H9 (cell line): ENCODE measurements around the gene CNIH1. TPM values are rescaled to one million over a fixed set of nuclear protein-coding genes. Genes with fewer than 3 reads are reported as not detected.

Source experiments
- DNase-seq: peaks from one replicate; pipeline ENCODE4 v3.0.0-alpha.2; 2017
- H2AFZ ChIP-seq: one replicate; pipeline ENCODE4 v1.6.1; 2013; ENCODE audit warnings: mild to moderate bottlenecking, low read length, control low read depth, moderate library complexity
- H2AK5ac ChIP-seq: 2 replicates; pipeline ENCODE4 v1.6.1; 2013; ENCODE audit warnings: low read length, control low read depth, mixed read lengths; ENCODE audit not compliant: insufficient read length
- H2BK120ac ChIP-seq: one replicate; pipeline ENCODE4 v1.6.1; 2013; ENCODE audit warnings: low read depth, mild to moderate bottlenecking, low read length, control low read depth, inconsistent platforms; ENCODE audit not compliant: poor library complexity, severe bottlenecking
- H2BK12ac ChIP-seq: 2 replicates; pipeline ENCODE4 v1.6.1; 2013; ENCODE audit warnings: low read length, control low read depth, mixed read lengths, low read depth; ENCODE audit not compliant: insufficient read length
- H2BK15ac ChIP-seq: 2 replicates; pipeline ENCODE4 v1.6.1; 2013; ENCODE audit warnings: low read depth, low read length, control low read depth
- H2BK20ac ChIP-seq: one replicate; pipeline ENCODE4 v1.6.1; 2013; ENCODE audit warnings: low read depth, mild to moderate bottlenecking, low read length, control low read depth, inconsistent platforms; ENCODE audit not compliant: poor library complexity, severe bottlenecking
- H2BK5ac ChIP-seq: 2 replicates; pipeline ENCODE4 v1.6.1; 2013; ENCODE audit warnings: low read length, control low read depth, mixed read lengths; ENCODE audit not compliant: insufficient read length
- H3K14ac ChIP-seq: 2 replicates; pipeline ENCODE4 v1.6.1; 2013; ENCODE audit warnings: low read length, control low read depth; ENCODE audit not compliant: insufficient read depth
- H3K18ac ChIP-seq: 2 replicates; pipeline ENCODE4 v1.6.1; 2013; ENCODE audit warnings: low read depth, mild to moderate bottlenecking, mixed read lengths, low read length, control low read depth; ENCODE audit not compliant: insufficient read length
- H3K23ac ChIP-seq: 2 replicates; pipeline ENCODE4 v1.6.1; 2013; ENCODE audit warnings: low read length, control low read depth, mixed read lengths, low read depth; ENCODE audit not compliant: insufficient read length
- H3K23me2 ChIP-seq: 2 replicates; pipeline ENCODE4 v1.6.1; 2013; ENCODE audit warnings: low read depth, mild to moderate bottlenecking, mixed read lengths, low read length, control low read depth; ENCODE audit not compliant: insufficient read length, poor library complexity, severe bottlenecking
- H3K27ac ChIP-seq: 2 replicates; pipeline ENCODE4 v1.5.1; 2013; ENCODE audit warnings: low read length, control low read depth, mixed read lengths, low read depth; ENCODE audit not compliant: insufficient read length
- H3K27me3 ChIP-seq: 2 replicates; pipeline ENCODE4 v1.6.1; 2013; ENCODE audit warnings: low read length, control low read depth, inconsistent platforms; ENCODE audit not compliant: insufficient read depth
- H3K4ac ChIP-seq: 2 replicates; pipeline ENCODE4 v1.6.1; 2013; ENCODE audit warnings: low read depth, mild to moderate bottlenecking, control low read depth, inconsistent platforms, low read length, moderate library complexity
- H3K4me1 ChIP-seq: 2 replicates; pipeline ENCODE4 v1.6.1; 2013; ENCODE audit warnings: low read length, control low read depth, inconsistent platforms; ENCODE audit not compliant: insufficient read depth
- H3K4me2 ChIP-seq: 2 replicates; pipeline ENCODE4 v1.6.1; 2013; ENCODE audit warnings: low read length, control low read depth, mixed read lengths; ENCODE audit not compliant: insufficient read length, insufficient read depth
- H3K56ac ChIP-seq: 2 replicates; pipeline ENCODE4 v1.6.1; 2013; ENCODE audit warnings: low read depth, mild to moderate bottlenecking, mixed read lengths, low read length, control low read depth; ENCODE audit not compliant: insufficient read length
- H3K79me1 ChIP-seq: 2 replicates; pipeline ENCODE4 v1.6.1; 2013; ENCODE audit warnings: low read depth, mild to moderate bottlenecking, moderate library complexity, low read length, control low read depth, inconsistent platforms; ENCODE audit not compliant: insufficient read depth, poor library complexity, severe bottlenecking
- H3K79me2 ChIP-seq: 2 replicates; pipeline ENCODE4 v1.6.1; 2013; ENCODE audit warnings: low read length, control low read depth, inconsistent platforms; ENCODE audit not compliant: insufficient read depth
- H3K9ac ChIP-seq: 2 replicates; pipeline ENCODE4 v1.6.1; 2013; ENCODE audit warnings: low read length, control low read depth, mixed read lengths; ENCODE audit not compliant: insufficient read length; ENCODE audit errors: extremely low read depth
- H3K9me3 ChIP-seq: one replicate; pipeline ENCODE4 v1.6.1; 2013; ENCODE audit warnings: low read depth, low read length, inconsistent platforms; ENCODE audit not compliant: control insufficient read depth
- H3T11ph ChIP-seq: one replicate; pipeline ENCODE4 v1.6.1; 2013; ENCODE audit warnings: mild to moderate bottlenecking, low read length, control low read depth, inconsistent platforms
- H4K20me1 ChIP-seq: one replicate; pipeline ENCODE4 v1.6.1; 2013; ENCODE audit not compliant: control insufficient read depth, insufficient read length, insufficient read depth
- H4K5ac ChIP-seq: 2 replicates; pipeline ENCODE4 v1.6.1; 2013; ENCODE audit warnings: low read depth, mild to moderate bottlenecking, mixed read lengths, low read length, control low read depth; ENCODE audit not compliant: insufficient read length
- H4K8ac ChIP-seq: replicated peaks from 2 replicates; pipeline ENCODE4 v1.6.1; 2013; ENCODE audit warnings: low read length, control low read depth, mixed read lengths, low read depth; ENCODE audit not compliant: insufficient read length
- H4K91ac ChIP-seq: 2 replicates; pipeline ENCODE4 v1.6.1; 2013; ENCODE audit warnings: low read depth, mild to moderate bottlenecking, moderate library complexity, mixed read lengths, low read length, control low read depth; ENCODE audit not compliant: insufficient read length
- H3K27ac Mint-ChIP-seq, 3 experiments: 2 replicates in 2 of 3; 3 replicates in 1 of 3; pipeline ENCODE4 v1.8.0; 2020 to 2021; ENCODE audit warnings: mixed read lengths in 3 of 3, mild to moderate bottlenecking in 1 of 3, moderate library complexity in 1 of 3
- H3K27me3 Mint-ChIP-seq: 2 replicates; pipeline ENCODE4 v1.8.0; 2021; ENCODE audit warnings: low read depth, mild to moderate bottlenecking, moderate library complexity, mixed read lengths
- H3K36me3 Mint-ChIP-seq, 3 experiments: 2 replicates in 2 of 3; 3 replicates in 1 of 3; pipeline ENCODE4 v1.8.0; 2020 to 2021; ENCODE audit warnings: low read depth in 3 of 3, mixed read lengths in 3 of 3; ENCODE audit not compliant: insufficient read depth in 1 of 3
- H3K4me1 Mint-ChIP-seq, 2 experiments: 2 replicates each; pipeline ENCODE4 v1.8.0; 2020; ENCODE audit warnings: mixed read lengths in 2 of 2
- H3K4me3 Mint-ChIP-seq, 2 experiments: 2 replicates in 1 of 2; 3 replicates in 1 of 2; pipeline ENCODE4 v1.8.0; 2020 to 2021; ENCODE audit warnings: mild to moderate bottlenecking in 2 of 2, mixed read lengths in 2 of 2, moderate library complexity in 1 of 2
- H3K9me3 Mint-ChIP-seq, 2 experiments: 2 replicates in 1 of 2; 3 replicates in 1 of 2; pipeline ENCODE4 v1.8.0; 2020; ENCODE audit warnings: mild to moderate bottlenecking in 2 of 2, mixed read lengths in 2 of 2, moderate library complexity in 1 of 2
- WGBS: extraction: QIAGEN DNeasy Blood & Tissue Kit; methylation state at CpG from one replicate; pipeline ENCODE4 v1.1.7; 2013; ENCODE audit warnings: missing lambda C conversion rate, low lambda C conversion rate, mixed read lengths; ENCODE audit not compliant: insufficient read length; ENCODE audit errors: extremely low coverage; 5-methylcytosine and 5-hydroxymethylcytosine counted together
- total RNA-seq: library from RNA; stranded (reverse); gene quantifications from 2 replicates; pipeline ENCODE4 v1.2.1, GENCODE V29; 2021
- TF ChIP-seq, protein P1 (sequence below): fragments of 200-600 bp; sonication (generic); conservative IDR thresholded peaks from 3 replicates; pipeline ENCODE4 v1.8.0; 2021; ENCODE audit warnings: antibody characterized with exemption, mild to moderate bottlenecking

Gene CNIH1
- total RNA-seq, 1 experiment from 2014 or later, result 99.3 TPM

GRCh38 chr14:54395716-54396115 is 45.5 kb downstream of the CNIH1 start:
- H3K4me2 ChIP-seq, result no peak overlapping the region
- H3K4me1 Mint-ChIP-seq, result peaks cover 14 to 23% of the 10 kb centered on the region in 2 experiments
- H3K36me3 Mint-ChIP-seq, result peaks cover 0 to 3% (median 0%) of the 10 kb centered on the region in 3 experiments; a peak in 4 of 7 replicates
- H3K4ac ChIP-seq, result no peak overlapping the region
- no peak overlapping the region for H3K27ac Mint-ChIP-seq
- peaks cover 3% of the 10 kb centered on the region for H3K4me1 ChIP-seq
- H3K27ac ChIP-seq, result no peak overlapping the region
- no peak overlapping the region for H2BK15ac ChIP-seq
- TF ChIP-seq, protein P1, sequence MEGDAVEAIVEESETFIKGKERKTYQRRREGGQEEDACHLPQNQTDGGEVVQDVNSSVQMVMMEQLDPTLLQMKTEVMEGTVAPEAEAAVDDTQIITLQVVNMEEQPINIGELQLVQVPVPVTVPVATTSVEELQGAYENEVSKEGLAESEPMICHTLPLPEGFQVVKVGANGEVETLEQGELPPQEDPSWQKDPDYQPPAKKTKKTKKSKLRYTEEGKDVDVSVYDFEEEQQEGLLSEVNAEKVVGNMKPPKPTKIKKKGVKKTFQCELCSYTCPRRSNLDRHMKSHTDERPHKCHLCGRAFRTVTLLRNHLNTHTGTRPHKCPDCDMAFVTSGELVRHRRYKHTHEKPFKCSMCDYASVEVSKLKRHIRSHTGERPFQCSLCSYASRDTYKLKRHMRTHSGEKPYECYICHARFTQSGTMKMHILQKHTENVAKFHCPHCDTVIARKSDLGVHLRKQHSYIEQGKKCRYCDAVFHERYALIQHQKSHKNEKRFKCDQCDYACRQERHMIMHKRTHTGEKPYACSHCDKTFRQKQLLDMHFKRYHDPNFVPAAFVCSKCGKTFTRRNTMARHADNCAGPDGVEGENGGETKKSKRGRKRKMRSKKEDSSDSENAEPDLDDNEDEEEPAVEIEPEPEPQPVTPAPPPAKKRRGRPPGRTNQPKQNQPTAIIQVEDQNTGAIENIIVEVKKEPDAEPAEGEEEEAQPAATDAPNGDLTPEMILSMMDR, result no peak
- no peak overlapping the region for H3K14ac ChIP-seq
- H2BK120ac ChIP-seq, result no peak overlapping the region
- peaks cover 5% of the 10 kb centered on the region for H3K27me3 Mint-ChIP-seq
- no peak overlapping the region for H3K18ac ChIP-seq
- H4K20me1 ChIP-seq, result no peaks in the 10 kb centered on the region
- H2BK5ac ChIP-seq, result no peak overlapping the region
- no peak overlapping the region for H2BK20ac ChIP-seq
- no peak overlapping the region for H4K8ac ChIP-seq
- no peak overlapping the region for H4K5ac ChIP-seq
- no peak overlapping the region for H3K23ac ChIP-seq
- no peak overlapping the region for H2BK12ac ChIP-seq
- H3K23me2 ChIP-seq, result peaks cover 7% of the 10 kb centered on the region
- no peaks in the 10 kb centered on the region; a peak in 2 of 5 replicates for H3K9me3 Mint-ChIP-seq
- no peak overlapping the region for H4K91ac ChIP-seq
- H2AK5ac ChIP-seq, result no peak overlapping the region
- no peaks in the 10 kb centered on the region for H3K27me3 ChIP-seq
- H2AFZ ChIP-seq, result no peak overlapping the region
- no peaks in the 10 kb centered on the region for H3K79me2 ChIP-seq
- H3K9ac ChIP-seq, result no peak overlapping the region
- no peaks in the 10 kb centered on the region for H3K79me1 ChIP-seq
- H3T11ph ChIP-seq, result no peak overlapping the region
- no peak overlapping the region for H3K56ac ChIP-seq
- DNase-seq, result no peak
- no CpG with 5 or more reads among the region's 2 CpGs for WGBS
- no peaks in the 10 kb centered on the region for H3K9me3 ChIP-seq
- no peak overlapping the region for H3K4me3 Mint-ChIP-seq
